H1 (cell line): ENCODE data around the gene LPXN. TPM values are rescaled to one million over a fixed set of nuclear protein-coding genes. Genes with fewer than 3 reads are reported as not detected.

ENCODE experiments used
- GABPA ChIP-seq: IDR thresholded peaks from 2 replicates; pipeline ENCODE4 v1.6.1; 2011; ENCODE audit warnings: mild to moderate bottlenecking, low read length, moderate library complexity, borderline replicate concordance; ENCODE audit not compliant: insufficient read depth
- PHF8 ChIP-seq: fragments of 200-600 bp; sonication (generic); conservative IDR thresholded peaks from 2 replicates; pipeline ENCODE4 v1.7.1; 2012; ENCODE audit warnings: low read depth, mild to moderate bottlenecking, inconsistent platforms, low read length, moderate library complexity
- polyA plus RNA-seq, 7 experiments: library from polyadenylated mRNA; depleted of rRNA in 3 of 7; stranded (reverse) in 5 of 7; unstranded in 2 of 7; fragments of >200 nt in 5 of 7; fragments of 200-250 nt in 2 of 7; gene quantifications; 1 replicate in 5 of 7; 2 replicates in 1 of 7; 4 replicates in 1 of 7; pipeline versions ENCODE4 v1.2.1 to v1.2.3, GENCODE V29; 2011 to 2013; ENCODE audit warnings: missing spikeins in 2 of 7, mixed read lengths in 2 of 7
- total RNA-seq: library from RNA; stranded (reverse); fragmentation: NEBNext Ultra II Directional; extraction: Animal tissue kit (Norgen Biotek cat#: 25700); gene quantifications from 2 replicates; pipeline ENCODE4 v1.2.1, GENCODE V29; 2021

The LPXN gene
- total and polyA plus RNA-seq, 2 of the 8 experiments (the other 6 are each of a cell fraction or from before 2014, with no cell fraction given): 1.4 to 2.7 TPM

GRCh38 chr11:58578136-58578634, 2.5 kb upstream of the LPXN start (continued):
- TF ChIP-seq GABPA: peak; percentile 86; the same call in 1 of the 2 replicates
- TF ChIP-seq PHF8: 0 out of 2 replicates have a peak, but pooled peaks have one; percentile 85
- TF ChIP-seq, all 59 proteins: peak for 10
